Right lobe of liver (tissue), 4 donors: ENCODE data around the gene HOXA3.

ENCODE experiments used
- POLR2A ChIP-seq: fragments of 450-650 bp; IDR thresholded peaks from one replicate; pipeline ENCODE4 v1.6.1; 2017; ENCODE audit warnings: antibody characterized with exemption, mild to moderate bottlenecking
- TF ChIP-seq, protein P1 (sequence below), 4 donors: fragments of 200-600 bp in 3 of 4; fragments of 450-650 bp in 1 of 4; IDR thresholded peaks; one replicate each; pipeline versions ENCODE4 v1.5.1 to v1.8.0; 2016 to 2022; ENCODE audit warnings: antibody characterized with exemption in 4 of 4, mild to moderate bottlenecking in 2 of 4
- donor health status: DM: no; HTN: no; CAD: no.
- donor health status: DM: no; HTN: no; CAD: no.
- donor health status: DM: no; HTN: yes; CAD: no.

DNA sequence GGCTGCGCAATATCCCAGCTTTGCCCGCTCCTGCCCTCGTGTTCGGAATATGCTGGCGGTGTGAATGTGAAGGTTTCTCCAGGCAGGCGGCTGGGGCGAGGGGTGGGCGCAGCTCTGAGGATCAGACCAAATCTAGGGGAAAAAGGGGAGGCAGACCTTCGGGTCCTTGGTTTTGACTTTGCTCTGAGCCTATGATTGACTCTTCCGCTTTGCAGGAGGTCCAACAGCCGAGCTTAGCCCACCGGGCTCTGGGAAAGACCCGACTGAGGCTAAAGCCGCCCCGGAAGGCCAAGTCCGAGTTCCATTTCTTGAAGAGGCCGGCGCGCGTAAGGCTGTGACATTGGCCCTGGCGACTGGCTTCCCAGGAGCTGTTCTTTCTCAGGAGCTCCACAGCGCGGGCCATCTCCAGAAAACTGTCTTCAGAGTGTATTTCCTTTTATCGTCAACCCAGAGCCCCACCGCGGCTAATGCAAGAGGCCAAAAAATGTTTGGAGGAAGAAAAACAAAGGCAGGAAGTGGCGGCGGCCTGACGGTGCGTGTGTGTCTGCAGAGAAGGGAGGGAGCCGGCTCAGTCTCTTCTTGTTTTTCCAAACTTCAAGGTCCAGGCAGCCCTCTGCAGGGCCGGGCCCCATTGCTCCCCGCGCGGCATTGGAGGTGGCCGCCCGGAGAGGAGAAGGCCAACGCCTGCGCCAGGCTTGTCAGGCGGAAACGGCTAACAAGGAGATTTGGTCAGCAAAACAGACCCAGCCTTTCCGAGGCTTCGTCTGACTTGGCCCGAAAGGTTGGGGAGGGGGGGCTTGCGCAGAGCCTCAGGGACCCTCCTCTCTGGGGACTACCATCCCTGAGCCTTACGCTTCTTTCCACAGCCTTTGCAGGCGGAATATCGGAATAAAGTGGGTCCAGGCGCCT, 36.3 kb upstream of the HOXA3 start:
- TF ChIP-seq, protein P1, sequence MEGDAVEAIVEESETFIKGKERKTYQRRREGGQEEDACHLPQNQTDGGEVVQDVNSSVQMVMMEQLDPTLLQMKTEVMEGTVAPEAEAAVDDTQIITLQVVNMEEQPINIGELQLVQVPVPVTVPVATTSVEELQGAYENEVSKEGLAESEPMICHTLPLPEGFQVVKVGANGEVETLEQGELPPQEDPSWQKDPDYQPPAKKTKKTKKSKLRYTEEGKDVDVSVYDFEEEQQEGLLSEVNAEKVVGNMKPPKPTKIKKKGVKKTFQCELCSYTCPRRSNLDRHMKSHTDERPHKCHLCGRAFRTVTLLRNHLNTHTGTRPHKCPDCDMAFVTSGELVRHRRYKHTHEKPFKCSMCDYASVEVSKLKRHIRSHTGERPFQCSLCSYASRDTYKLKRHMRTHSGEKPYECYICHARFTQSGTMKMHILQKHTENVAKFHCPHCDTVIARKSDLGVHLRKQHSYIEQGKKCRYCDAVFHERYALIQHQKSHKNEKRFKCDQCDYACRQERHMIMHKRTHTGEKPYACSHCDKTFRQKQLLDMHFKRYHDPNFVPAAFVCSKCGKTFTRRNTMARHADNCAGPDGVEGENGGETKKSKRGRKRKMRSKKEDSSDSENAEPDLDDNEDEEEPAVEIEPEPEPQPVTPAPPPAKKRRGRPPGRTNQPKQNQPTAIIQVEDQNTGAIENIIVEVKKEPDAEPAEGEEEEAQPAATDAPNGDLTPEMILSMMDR (IDR thresholded peaks at IDR 0.05): no peak
- no peak for TF ChIP-seq POLR2A
